Stimulated activated CD4-positive, alpha-beta T cell treated with anti-CD3 and anti-CD28 coated beads, Interleukin-2, amount 100 ng/mL, for 48 hours (primary cell): ENCODE data around the gene RAPGEF5.

ENCODE experiments used
- DNase-seq, 2 donors: peaks; one replicate each; pipeline ENCODE4 v3.0.0-alpha.2; 2020

The RAPGEF5 gene

DNA sequence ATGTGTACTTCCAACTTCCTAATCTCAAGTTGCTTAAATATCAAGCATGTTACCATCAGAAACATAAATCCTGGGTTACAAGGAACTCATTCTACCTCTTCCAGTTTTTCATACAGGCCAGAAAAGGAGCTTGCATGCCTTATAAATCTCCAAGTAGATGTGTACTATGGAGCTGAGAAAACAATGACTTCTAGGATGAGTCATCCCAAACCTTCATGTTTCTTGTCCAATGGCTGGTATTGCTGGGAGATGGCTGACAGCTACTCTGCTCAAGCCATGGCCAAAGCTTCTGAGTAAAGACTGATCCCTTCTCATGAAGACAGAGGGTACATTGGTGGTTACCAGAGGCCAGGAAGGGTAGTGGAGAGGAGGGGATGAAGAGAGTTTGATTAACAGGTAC, 8.6 kb downstream of the RAPGEF5 start:
- no peak for DNase-seq

DNA sequence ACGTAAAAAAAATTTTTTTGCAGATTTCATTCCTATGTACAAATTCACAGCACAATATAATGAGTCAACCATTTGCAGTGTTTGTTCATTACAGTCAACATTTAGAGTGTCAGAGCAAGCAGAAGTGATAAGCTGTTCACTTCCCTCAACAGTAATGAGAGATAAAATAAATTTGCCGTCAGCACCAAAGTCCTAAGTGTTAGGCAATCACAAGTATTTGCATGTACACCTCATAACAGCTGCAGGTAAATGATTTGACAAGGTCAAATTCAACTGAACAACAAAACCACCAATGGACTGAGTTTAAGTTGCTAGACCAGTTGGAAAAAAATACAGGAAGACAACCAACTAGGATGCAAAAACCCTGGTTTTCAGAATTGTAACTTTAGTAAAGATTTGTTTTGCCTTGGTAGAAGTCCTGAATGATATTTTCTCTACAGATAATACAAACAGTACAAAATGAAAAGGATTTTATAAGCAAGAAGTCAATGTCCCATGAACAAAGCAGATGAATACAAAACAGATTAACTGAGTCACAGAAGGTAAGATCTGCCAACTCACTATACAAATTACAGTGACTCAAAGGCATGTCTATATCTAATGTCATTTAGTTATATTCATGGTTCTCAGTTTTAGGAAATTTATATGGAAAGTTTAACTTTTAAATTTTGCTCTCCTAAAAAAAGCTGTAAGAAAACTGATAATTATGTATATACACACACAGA, 10.4 kb downstream of the RAPGEF5 start:
- no peak for DNase-seq

DNA sequence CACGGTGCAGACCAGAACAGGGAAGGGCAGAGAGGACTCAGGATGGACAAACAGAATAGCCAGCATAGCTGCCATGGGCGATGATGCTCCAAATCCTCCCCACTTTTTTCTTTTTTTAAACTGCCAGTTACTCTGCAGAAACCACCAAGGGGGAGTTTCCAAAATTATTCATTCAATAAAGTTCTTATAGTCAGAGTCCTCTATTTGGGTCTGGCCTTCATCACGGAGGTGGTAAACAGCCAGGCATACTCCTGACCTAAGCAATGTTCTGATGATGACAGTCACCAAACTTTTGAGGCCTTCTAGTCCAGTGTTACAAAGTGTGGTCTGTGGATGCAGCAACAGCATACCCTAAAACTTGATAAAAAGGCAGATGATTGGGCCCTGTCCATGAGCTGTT, 12.3 kb downstream of the RAPGEF5 start:
- DNase-seq = no peak

DNA sequence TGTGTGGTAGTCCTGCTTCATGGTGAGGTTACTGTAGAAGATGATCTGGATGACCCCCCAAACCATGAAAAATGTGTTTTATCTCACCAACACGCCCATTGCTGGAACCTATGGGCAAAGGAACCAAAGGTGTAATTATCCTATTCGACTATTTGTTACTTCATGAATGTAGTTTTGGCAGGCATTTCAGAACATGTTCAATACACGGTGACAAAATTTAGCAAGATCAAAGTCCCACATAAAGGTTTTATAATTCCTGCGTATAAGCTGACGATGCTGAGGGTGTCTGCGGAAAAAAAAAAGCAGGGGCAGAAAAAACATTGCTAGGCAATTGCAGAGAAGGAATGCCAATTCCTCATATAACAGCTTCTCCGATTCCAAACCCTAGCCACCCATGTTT, 13.3 kb downstream of the RAPGEF5 start:
- no peak for DNase-seq

DNA sequence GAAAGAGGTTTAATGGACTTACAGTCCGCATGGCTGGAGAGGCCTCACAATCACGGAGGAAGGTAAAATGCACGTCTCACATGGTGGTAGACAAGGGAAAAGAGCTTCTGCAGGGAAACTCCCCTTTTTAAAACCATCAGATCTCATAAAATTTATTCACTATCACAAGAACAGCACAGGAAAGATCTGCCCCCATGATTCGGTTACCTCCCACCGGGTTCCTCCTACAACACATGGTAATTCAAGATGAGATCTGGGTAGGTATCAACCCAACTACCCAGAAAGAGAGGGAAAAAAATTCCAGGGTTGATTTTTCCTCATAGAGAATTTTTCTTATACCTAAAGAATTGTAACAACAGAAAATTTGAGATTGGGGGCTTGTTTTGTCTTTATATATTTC, 13.9 kb downstream of the RAPGEF5 start:
- no peak for DNase-seq

DNA sequence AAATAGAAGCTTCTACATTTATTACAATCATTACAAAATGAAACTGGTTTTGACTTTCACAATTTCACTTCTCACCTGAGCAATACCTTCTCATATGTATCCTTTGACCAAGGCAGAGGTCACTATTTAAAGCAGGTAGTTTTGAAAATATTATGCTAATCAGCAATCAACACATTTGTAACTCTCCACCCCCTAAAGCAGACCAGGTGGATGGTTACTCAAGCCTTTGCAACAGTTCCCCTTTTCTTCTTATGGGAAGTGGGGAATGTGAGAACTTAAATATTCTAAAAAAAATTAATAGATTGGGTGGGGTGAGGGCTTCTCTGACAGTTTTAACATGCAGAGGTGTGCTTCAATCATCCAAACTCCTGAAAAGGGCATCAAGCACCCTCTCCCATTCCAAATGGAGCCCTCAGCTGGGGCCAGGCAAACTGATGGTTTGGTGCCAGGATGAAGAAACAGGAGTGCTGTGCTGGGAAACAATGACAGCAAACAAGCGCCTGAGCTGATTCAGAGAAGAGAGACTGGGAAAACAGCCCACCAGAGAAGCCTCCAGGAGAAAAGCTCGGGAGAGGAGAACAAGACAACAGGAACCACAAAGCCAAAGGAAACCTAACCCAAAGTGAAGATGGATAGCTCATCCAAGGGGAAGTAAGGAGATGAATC, 17.1 kb downstream of the RAPGEF5 start:
- no peak for DNase-seq

DNA sequence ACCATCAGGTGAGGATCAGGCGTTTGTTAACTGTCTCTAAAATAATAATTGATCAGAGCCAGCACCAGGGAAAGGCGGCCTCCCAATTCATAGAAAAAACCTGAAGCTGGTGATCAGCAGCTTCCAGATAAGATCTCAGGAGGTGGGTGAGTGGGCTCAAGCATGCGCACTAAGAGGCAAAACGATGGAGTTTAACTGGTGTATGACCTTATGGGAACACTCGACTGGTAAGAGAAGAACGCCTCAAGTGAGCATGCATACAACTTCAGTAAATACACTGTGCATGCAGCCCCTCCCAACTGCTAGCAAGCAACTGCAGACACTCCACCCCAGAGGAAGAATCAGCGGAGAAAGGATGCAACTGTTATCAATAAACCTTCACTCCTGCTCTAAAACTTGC, 18.1 kb downstream of the RAPGEF5 start:
- DNase-seq = no peak

DNA sequence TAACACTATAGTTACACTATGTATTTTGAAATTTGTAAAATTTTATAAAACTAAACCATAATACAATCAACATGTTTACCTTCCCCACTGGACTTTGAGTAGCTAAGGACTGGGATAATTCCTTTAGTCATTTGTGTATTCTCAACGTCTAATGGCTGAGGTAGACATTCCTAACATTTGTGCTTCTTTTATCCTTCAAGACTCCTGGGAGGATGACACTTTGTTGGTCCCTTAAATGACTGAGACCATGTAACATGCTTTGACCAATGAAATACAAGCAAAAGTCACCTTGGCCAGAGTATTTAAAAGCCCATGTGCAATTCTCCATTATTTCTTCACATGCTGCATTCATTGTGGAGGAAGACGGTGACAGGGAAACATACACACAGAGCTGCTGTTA, 18.5 kb downstream of the RAPGEF5 start:
- no peak for DNase-seq

DNA sequence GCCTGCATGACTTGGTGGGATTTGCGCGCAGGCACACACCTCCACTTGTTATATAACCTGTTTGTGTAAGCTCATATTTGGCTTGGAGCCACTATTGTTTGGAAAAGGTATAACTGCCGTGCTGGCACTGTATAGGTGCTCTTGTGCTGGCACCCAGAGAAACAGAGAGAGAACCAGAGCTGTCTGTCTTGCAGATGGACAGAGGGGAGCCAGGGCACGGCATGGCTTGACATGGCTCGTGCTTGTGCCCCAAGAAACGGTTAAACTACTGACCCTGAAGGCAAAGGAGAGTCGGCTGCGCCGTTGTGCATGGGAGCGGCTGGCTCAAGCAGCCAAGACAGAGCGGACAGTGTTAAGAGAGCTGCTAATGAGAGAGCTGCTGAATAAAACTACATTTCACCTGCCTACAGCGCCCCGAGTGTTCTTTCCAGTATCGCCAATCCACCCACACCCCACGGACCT, 23.2 kb downstream of the RAPGEF5 start:
- DNase-seq = no peak

DNA sequence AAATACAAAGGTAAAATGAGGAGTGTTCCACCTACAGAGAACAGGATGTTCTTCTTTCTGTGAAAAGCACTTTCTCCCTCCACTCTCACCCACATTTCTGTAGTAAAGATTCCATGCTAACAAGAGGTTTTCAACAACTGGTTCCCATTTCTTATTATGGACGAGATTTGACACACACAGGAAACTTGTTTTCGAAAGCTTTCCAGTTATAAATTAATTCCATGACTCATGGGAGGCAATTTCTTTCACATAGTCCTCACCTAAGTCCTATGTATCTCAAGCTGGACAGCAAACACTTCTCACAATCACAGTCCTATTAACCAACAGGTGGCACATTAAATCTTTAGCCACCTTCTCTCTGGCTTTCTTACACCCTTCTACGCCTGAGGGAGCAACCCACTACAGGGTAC, 24.5 kb downstream of the RAPGEF5 start:
- DNase-seq = no peak

DNA sequence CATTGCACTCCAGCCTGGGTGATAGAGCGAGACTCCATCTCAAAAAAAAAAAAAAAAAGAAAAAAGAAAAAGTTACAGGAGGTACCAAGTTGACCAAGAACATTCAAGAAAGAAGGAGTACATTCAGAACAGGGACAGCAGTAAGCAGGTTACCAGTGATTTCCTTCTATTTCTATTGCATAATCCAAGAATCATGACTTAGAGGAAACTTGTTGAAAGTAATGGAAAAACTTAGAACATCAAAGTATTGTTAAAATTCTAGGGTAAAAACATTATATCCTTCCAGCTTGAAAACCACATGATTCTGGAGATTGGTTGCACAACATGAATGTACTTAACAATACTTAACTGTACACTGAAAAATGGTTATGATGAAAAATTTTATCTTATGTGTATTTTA, 25.2 kb downstream of the RAPGEF5 start:
- no peak for DNase-seq

DNA sequence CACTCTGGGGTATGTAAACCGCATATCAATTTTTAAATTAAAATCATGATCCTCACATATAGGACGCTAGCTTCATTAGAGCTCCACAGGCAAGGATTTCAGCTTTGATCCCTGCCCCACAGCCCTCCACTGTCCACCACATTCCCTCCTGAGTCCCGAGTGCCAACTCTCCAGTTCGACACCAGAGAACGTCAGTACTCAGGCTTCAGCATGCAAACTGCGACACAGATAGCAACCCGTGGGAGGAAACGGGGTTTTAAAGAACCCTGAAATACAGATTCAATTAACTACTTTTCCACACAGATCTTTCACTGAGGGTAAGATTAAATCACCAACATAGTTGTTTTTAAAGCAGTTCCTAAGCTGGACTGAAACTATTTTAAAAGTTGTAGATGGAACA, 26.1 kb downstream of the RAPGEF5 start:
- no peak for DNase-seq

DNA sequence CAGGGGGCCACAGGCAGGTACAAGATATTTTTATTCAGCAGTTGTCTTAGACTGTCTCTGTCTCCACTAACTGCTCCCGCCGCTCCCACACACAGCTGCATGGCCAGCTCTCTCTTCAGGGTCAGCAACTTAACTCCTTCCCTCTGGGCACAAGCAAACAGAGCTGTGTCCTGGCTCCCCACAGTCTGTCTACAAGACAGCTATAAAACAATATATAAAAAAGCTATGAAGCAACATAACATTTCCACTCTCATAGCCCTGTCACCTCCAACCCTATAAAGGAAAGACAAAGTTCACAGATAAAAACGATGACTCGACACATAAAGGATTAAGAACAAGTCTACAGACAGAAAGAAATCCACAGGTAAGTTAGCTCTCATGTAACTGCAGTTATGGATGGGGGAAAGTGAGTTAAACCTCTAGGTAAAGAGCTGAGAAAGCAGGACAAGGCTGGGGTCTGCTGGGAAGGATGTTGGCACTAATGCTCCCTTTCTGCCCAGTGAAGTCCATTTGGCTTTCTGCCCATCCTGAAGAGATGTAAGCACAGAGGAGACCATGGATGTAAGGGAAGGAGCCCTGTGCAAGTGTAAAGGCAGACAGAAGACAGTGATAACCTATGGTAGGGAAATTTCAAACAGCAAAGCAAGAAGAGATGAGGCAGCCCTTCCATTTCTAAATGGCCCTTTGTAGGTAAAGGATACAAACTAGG, 27.0 kb downstream of the RAPGEF5 start:
- no peak for DNase-seq

DNA sequence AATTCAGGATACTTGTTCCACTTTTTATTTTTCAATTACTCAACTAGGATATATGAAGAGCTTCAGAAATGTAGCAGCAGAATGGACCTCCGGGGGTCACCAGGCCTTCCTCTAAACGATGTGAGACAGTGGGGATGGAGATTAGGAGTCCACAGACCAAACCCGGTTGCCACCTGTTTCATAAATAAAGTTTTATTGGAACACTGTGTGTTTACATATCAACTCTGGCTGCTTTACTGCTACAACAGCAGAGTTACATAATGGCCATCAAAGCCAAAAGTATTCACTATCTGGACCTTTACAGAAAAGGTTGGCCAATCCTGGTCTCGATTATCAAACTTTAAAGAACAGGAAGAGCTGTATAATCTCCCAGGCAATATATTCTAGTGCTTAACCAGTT, 30.8 kb downstream of the RAPGEF5 start:
- no peak for DNase-seq

DNA sequence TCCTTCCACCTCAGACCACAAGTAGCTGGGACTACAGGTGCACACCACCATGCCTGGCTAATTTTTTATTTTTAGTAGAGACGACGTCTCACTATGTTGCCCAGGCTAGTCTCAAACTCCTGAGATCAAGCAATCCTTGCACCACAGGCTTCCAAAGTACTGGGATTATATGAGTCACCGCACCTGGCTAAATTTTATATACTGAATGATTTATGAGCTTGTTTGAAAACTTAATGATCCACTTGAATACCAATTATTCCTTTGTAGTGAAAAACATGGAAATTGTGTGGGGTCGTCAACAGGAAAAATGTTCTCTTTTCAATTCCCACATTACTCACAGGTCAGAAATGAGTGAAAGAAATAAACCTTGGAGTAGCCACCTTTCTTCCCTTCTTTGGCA, 31.3 kb downstream of the RAPGEF5 start:
- DNase-seq = no peak

DNA sequence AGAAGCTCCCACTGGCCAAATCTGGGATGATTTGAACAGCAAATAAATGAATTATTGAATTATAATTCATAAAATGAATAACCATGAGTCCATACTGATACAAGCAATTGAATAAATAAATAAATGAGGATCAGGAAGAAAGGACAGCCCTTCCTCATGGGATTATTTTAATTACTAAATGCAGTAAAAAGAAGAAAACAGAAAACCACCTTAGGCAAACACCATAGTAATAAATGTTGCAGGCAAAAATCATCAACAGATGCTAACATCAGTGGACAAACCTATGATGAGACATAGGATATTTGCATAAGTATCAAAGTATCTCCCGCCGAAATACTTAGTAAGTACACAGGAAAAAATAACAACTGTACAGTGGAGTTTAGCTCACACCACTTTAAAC, 33.2 kb downstream of the RAPGEF5 start:
- no peak for DNase-seq

DNA sequence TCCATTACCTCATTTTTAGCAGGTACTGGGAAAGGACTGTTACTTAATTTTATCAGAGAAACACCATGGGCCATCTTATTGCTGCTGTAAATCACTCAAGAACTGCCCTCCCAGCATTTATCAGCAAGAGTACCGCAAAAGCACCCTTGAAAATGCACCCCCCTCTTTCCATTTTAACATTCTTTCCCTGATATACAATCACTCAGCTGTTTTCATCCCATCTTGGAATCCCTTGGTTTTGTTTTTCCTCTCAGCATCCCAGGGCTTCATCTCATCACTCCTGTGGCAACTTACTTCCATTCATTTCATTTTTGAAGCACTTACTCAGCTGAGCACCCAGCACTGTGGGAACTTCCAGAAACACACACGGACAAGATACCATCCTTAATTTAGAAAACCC, 36.5 kb downstream of the RAPGEF5 start:
- no peak for DNase-seq

DNA sequence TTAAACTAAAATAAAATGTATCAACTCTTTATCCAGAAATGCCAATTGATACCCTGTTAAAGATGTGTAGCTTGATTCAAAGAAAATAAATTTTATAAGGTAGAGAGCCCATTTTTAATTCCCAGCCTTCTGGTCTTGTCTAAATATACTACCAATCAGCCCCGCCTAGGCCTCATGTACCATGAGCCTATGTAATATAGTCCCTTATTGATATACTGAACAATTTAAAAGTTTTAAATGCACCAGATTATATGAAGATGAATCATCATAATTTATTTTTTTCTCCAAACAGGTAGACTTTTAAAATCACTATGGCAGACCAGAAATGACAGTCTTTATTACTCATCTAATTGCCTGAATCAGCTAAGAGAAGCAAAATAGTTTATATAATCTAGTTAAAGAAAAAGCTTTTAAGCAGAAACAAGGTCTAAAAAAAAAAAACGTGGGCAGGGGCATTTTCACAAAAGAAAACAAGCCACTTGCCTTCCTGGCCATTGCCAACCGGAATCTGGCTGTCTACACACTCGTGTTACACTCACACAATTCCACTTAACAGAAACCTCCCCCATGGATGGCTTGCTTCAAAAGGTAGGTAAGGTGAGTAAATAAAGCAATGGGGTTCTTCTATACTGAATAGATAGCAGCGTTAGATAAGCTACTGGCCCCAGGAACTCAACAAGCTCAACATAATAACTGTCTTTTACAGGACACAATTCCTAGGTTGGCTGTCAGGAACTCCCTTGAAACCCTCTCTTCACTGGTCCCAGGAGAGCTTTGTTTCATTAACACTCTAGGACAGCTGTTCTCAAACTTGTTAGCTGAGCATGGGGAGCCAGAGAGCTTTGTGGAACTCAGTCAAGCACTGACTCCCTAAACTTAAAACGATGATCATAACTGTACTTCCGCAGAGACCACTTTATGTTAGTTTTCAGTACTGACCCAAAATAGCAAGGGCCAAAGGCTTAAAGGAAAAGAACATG, 37.2 kb downstream of the RAPGEF5 start:
- DNase-seq = no peak

DNA sequence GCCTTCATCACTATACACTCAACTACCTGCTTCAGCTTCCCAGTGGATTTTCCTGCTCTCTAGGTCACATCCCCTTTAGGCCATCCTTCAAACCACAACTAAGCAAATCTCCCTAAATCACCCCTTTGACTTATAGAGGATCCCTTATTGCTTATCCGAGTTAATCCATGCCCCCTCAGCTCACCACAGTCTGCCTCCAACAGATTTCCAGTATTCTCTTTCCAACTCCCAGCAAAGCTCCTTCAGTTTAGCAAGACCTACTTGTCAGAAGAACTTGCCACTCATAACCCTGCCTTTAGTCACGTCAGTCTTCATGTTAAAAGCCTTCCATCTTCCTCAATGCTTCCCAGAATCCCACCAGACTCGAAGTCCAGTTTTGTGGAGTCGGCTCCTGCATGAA, 38.6 kb downstream of the RAPGEF5 start:
- DNase-seq = no peak

DNA sequence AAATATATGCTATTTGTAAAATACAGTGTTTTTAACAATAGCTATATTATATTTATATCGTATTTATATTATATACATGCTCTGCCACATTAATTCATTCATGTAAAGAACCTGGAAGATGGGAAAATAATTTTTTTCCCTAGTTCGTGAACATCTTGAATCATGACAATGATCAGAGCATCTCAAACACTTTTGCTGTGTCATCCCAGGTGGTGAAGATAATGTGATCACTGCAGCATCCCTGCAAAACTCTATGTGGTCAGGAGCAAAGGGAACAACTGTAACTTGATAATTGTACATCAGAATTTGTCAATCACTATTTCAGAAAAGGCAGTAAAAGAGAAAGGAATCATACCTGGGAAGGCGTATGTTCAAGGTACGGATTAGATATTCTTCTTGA, 39.3 kb downstream of the RAPGEF5 start:
- DNase-seq = no peak

DNA sequence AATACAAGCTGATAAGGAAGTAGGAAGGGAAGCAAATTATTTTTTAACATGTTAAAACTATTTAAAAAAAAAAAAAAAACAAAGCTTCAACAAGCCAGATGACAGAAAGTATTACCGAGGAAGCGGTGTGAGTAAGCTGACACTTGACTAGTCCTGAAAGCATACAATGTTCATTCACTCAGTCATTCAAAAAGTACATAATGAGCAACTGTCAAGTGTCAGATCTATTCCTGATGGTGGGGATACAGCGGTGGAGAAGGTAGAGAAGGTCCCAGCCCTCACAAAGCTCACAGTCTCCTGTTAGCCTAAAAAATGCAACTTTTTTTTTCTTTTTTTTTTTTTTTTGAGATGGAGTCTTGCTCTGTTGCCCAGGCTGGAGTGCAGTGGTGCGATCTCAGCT, 40.0 kb downstream of the RAPGEF5 start:
- DNase-seq = no peak

DNA sequence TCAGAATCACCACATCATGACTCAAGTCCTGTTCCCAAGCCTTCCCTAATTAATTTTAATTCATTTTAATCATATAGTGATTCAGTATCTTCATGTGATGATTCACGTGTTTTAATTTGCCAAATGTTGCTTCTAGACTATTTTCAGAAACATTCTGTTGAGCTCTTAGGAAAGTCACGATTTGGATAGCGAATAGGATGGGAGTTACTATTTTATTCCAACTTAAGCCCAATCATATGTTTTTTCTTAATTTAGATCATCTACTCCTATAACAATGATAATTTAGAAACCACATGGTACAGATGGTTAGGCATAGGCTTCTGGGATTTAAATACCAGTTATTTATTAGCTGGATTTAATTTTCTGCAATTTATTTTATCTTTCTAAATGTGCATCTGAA, 49.1 kb downstream of the RAPGEF5 start:
- no peak for DNase-seq

DNA sequence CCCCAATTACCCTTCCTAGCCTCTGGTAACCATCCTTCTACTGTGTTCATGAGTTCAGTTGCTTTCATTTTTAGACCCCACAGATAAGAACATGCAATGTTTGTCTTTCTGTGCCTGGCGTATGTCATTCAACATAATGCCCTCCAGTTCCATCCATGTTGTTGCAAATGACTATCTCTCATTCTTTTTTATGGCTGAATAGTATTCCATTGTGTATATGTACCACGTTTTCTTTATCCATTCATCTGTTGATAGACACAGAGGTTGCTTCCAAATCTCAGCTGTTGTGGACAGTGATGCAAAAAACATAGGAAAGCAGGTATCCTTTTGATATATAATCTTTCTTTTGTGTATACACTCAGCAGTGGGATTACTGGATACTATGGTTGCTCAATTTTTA, 51.2 kb downstream of the RAPGEF5 start:
- no peak for DNase-seq
